ENCODE results near the gene N4BP3.
"Not testable (repeated sequence)": the region's sequence is repeated elsewhere in the genome, so short reads cannot be mapped to it uniquely, and the experiment has no call there.

Gene N4BP3

DNA sequence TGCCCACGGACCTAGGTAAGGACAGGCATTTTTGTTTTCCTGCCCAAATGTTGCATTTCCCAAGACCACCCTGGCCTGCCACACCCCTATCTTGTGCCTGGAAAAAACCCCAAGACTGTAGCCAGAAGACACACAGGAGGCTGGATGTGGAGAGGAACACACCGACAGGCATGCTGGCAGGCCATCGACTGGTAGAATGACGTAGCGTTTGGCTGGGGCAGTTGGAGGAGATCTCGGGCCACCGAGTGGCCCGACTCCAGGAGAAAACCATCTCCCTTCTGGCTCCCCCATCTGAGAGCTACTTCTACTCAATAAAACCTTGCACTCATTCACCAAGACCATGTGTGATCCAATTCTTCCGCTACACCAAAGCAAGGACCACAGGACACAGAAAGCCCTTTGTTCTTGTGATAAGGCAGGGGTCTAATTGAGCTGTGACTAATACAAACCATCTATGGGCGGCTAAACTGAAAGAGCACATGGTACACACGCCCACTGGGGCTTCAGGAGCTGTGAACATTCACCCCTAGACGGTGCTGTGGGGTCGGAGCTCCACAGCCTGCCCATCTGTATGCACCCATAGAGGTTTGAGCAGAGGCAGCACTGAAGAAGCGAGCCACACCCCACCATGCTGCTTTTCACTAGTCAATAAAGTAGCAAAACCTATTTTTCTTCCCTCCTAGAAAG lies 38.9 kb upstream of the N4BP3 start:
- no peak overlapping the region for H3K4me3 ChIP-seq (ENCODE audit: control insufficient read depth, low read depth, low read length)
- TF ChIP-seq CTCF (IDR thresholded peaks at IDR 0.05; ENCODE audit: control insufficient read depth, insufficient read depth, low read depth, low read length, missing control alignments), result no peak
- no peak for DNase-seq (ENCODE audit: low read depth)

GRCh38 chr5:178076965-178077364 lies 36.4 kb upstream of the N4BP3 start:
- H3K4me3 ChIP-seq (ENCODE audit: control insufficient read depth, low read depth, low read length); DNase-seq (ENCODE audit: low read depth): not testable (repeated sequence)

DNA sequence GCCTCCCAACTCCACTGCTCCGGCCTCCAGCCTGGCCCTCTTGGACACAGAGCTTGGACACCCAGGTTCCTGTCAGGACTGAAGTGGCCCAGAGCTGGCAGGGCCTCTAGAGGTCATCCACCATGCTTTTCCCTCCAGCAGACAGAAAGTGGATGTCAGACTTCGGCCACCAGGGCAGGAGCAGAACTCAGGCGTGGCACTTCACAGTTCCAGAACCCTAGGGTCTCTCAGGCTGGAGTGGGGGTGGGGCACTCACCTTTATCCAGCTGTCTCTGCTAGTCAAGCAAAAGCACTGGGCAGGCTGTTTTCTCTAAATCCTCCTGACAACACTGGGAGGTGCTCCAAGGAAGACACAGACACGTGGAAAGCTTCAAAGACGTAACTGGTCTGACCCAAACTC lies 35.6 kb upstream of the N4BP3 start:
- no peak overlapping the region for H3K4me3 ChIP-seq (ENCODE audit: control insufficient read depth, low read depth, low read length)

DNA sequence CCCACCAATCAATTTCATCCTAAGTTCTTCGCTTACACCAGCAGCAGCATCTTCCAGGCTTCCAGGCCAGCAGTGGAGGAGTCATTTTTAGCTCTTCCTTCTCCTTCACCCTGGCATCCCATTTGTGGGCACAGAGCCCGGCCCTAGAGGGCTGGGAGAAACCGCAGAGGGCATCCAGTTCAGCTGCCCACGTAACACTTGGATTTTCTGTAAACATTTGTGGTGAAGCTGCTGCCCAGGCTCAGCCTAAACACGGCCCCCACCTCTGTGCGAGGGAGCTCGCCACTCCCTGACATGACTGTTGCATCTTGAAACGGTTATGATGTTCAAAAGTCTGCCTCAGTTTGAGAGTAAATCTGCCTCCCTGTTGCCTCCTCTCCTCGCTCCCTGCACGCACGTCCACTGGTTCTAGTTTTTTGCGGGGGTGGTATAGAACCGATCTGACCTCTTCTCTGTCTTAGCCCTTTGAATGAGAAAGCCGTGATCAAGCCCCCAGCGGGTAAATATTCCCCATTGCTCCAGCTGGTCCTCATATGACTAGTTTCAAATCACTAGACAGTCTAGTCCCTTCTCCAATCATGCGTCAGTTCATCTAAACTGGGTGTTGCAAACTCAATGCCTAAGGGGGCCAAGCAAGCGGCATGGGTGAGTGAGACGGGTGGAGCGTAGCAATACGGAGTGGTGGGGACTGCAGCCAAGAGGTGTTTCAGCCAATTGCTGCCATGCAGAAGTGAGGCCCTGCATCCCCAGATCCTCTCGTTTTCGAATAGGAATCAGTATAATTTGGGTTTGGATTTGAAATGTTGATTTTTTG lies 34.9 kb upstream of the N4BP3 start:
- no peak for TF ChIP-seq CTCF (IDR thresholded peaks at IDR 0.05; ENCODE audit: control insufficient read depth, insufficient read depth, low read depth, low read length, missing control alignments)
- peak; percentile 88 for DNase-seq (ENCODE audit: low read depth)
- H3K4me3 ChIP-seq (ENCODE audit: control insufficient read depth, low read depth, low read length), result no peak overlapping the region

More for the DNA sequence above, 35.6 kb upstream of the N4BP3 start:
- peak; percentile 5 for TF ChIP-seq CTCF (IDR thresholded peaks at IDR 0.05; ENCODE audit: control insufficient read depth, insufficient read depth, low read depth, low read length, missing control alignments)
- DNase-seq (ENCODE audit: low read depth), result no peak

DNA sequence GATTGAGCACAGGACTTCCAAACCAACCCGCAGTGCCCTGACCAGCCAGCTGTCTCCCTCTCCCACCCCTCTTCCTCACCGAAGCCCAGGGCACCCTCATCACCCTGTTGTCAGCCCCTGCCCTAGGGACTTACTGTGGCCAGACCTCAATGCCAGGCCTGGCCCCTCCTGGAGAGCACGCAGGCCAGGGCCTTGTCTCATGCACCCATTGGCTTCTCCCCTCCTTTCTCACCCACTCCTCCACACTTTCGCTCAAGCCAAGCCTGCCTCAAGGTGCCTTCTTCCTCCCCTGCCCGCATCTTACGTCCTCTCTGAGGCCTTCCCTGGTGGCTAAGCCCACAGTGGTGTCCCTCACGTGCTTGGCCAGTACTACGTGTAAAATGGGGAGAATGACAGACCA lies 33.3 kb upstream of the N4BP3 start:
- no peak overlapping the region for H3K4me3 ChIP-seq (ENCODE audit: control insufficient read depth, low read depth, low read length)
- TF ChIP-seq CTCF (IDR thresholded peaks at IDR 0.05; ENCODE audit: control insufficient read depth, insufficient read depth, low read depth, low read length, missing control alignments), result no peak
- DNase-seq (ENCODE audit: low read depth), result no peak

- H3K4me3 ChIP-seq (ENCODE audit: control insufficient read depth, low read depth, low read length), result no peak overlapping the region
- TF ChIP-seq CTCF (IDR thresholded peaks at IDR 0.05; ENCODE audit: control insufficient read depth, insufficient read depth, low read depth, low read length, missing control alignments), result no peak
- DNase-seq (ENCODE audit: low read depth), result no peak
These were observed 32.5 kb upstream of the N4BP3 start for GRCh38 chr5:178080618-178081410.
